ENCODE data around the gene MYB. TPM values are rescaled to one million over a fixed set of nuclear protein-coding genes. Genes with fewer than 3 reads are reported as not detected.
A peak's percentile ranks its signal among the peaks of the same experiment; 100 is the strongest.
"Not testable (repeated sequence)": the region's sequence is repeated elsewhere in the genome, so short reads cannot be mapped to it uniquely, and the experiment has no call there.

Gene MYB
- total RNA-seq, 1 donor from 2014 or later = 2.0 TPM

DNA sequence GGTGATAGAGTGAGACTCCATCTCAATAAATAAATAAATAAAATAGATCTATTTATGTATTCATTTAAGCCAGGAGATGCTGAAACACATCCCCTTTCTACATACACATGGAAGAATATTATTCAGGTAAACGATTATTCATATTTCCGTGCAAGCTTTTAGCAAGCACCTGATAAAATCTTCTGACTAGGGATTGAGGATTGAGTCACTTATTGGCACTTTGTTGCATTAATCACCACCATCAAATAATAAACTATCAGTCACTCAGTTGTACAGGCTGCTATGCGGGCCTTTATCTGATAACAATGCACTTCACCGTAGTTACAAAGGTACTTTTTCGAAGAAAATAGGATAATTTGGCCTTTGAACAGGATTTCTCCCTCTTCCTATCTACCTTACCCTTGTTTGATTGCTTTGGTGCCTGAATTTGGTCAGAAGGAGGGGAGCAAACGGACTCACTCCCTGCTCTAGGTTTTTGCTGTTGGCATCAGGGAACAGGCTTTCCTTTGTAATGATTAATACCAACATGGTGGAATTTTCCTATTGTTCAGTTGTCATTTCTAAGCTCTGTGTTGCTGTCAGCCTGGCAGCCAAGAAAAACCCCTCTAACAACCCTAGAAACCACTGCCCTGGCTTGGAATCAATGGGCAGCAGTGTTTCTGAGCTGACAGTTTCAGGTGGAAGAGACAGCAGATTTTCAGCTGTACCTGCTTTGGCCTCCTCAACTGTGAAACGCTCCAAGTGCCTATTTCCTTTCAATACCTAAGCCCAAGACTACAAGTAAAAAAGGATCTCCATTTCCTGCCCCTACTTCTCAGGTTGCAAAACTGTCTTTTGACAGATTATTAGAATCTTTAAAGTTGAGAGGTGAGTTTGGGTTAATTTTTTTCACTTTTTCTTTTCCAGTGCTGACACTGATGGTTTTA lies 63.0 kb downstream of the MYB start:
- ATAC-seq = no peak
- H3K27me3 ChIP-seq = no peaks in the 10 kb centered on the region
- TF ChIP-seq, protein P1, sequence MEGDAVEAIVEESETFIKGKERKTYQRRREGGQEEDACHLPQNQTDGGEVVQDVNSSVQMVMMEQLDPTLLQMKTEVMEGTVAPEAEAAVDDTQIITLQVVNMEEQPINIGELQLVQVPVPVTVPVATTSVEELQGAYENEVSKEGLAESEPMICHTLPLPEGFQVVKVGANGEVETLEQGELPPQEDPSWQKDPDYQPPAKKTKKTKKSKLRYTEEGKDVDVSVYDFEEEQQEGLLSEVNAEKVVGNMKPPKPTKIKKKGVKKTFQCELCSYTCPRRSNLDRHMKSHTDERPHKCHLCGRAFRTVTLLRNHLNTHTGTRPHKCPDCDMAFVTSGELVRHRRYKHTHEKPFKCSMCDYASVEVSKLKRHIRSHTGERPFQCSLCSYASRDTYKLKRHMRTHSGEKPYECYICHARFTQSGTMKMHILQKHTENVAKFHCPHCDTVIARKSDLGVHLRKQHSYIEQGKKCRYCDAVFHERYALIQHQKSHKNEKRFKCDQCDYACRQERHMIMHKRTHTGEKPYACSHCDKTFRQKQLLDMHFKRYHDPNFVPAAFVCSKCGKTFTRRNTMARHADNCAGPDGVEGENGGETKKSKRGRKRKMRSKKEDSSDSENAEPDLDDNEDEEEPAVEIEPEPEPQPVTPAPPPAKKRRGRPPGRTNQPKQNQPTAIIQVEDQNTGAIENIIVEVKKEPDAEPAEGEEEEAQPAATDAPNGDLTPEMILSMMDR (IDR thresholded peaks at IDR 0.05) = no peak
- intact Hi-C loops (cut with DNase I) = no loop called here
- no peak overlapping the region for H3K27ac ChIP-seq
- no peaks in the 10 kb centered on the region for H3K36me3 ChIP-seq
- H3K9me3 ChIP-seq = no peaks in the 10 kb centered on the region
- H3K4me3 ChIP-seq = no peak overlapping the region
- no peaks in the 10 kb centered on the region for H3K4me1 ChIP-seq
- no peak for DNase-seq

DNA sequence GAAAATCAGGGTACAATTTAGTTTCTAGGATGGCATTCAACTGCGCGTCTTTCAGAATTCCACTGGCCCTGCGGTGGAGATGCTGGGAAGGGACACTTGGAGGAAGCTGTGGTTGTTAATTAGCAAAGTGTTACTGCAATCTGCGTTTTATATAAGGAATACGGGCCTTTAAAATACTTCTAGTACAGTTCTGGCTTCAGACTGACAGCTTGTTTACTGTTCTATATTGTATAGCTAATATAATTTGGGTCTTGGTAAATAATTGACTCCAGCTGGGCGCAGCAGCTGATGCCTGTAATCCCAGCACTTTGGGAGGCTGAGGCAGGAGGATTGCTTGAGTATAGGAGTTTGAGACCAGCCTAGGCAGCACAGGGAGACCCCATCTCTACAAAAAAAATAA lies 63.7 kb downstream of the MYB start:
- ATAC-seq (no peak), DNase-seq (no peak)
- no peak overlapping the region for H3K27ac ChIP-seq
- H3K9me3 ChIP-seq = no peaks in the 10 kb centered on the region
- intact Hi-C loops (cut with DNase I) = no loop called here
- H3K36me3 ChIP-seq = no peaks in the 10 kb centered on the region
- TF ChIP-seq, protein P1 (IDR thresholded peaks at IDR 0.05) = no peak
- H3K4me1 ChIP-seq = no peaks in the 10 kb centered on the region
- H3K4me3 ChIP-seq = no peak overlapping the region
- H3K27me3 ChIP-seq = no peaks in the 10 kb centered on the region

DNA sequence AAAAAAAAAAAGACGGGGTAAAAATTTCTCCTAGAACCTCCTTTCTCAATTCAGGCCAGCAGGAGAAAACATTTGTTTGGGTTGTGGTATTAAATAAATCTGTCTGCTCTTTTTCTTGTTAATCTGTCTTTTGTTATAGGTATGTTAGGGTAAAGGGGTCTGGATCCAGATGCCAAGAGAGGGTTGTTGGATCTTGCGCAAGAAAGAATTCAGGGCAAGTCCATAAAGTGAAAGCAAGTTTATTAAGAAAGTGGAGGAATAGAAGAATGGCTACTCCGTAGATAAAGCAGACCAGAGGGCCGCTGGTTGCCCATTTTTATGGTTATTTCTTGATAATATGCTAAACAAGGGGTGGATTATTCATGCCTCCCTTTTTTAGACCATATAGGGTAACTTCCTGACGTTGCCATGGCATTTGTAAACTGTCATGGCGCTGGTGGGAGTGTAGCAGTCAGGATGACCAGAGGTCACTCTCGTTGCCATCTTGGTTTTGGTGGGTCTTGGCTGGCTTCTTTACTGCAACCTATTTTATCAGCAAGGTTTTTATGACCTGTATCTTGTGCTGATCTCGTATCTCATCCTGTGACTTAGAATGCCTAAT lies 65.4 kb downstream of the MYB start:
- H3K4me1 ChIP-seq; H3K27me3 ChIP-seq; H3K27ac ChIP-seq; H3K4me3 ChIP-seq; H3K36me3 ChIP-seq; intact Hi-C loops (cut with DNase I); DNase-seq; H3K9me3 ChIP-seq; ATAC-seq: not testable (repeated sequence)

DNA sequence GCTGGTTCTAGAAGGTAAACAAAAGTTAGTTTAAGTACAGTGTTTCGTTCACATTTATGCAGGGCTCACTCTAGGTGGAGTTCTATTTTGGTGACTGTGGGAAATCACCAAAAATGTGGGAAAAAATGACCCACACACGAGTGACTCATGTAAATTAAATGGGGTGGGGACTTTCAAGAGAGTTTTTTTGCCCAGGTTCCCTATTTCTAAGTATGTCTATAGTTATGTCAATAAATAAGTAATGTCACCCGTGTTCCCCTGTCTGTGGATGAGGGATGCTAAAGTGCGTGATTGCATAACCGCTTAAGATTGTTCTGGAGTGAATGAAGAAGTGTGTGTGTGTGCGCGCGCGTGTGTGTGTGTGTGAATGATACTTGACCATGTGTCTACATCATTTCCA lies 69.1 kb downstream of the MYB start:
- no peak overlapping the region for H3K4me3 ChIP-seq
- TF ChIP-seq, protein P1 (IDR thresholded peaks at IDR 0.05) = no peak
- intact Hi-C loops (cut with DNase I) = no loop called here
- H3K4me1 ChIP-seq = no peaks in the 10 kb centered on the region
- ATAC-seq (peak; percentile 42), DNase-seq (no peak)
- no peaks in the 10 kb centered on the region for H3K9me3 ChIP-seq
- H3K36me3 ChIP-seq = no peaks in the 10 kb centered on the region
- no peak overlapping the region for H3K27ac ChIP-seq
- H3K27me3 ChIP-seq = no peaks in the 10 kb centered on the region

DNA sequence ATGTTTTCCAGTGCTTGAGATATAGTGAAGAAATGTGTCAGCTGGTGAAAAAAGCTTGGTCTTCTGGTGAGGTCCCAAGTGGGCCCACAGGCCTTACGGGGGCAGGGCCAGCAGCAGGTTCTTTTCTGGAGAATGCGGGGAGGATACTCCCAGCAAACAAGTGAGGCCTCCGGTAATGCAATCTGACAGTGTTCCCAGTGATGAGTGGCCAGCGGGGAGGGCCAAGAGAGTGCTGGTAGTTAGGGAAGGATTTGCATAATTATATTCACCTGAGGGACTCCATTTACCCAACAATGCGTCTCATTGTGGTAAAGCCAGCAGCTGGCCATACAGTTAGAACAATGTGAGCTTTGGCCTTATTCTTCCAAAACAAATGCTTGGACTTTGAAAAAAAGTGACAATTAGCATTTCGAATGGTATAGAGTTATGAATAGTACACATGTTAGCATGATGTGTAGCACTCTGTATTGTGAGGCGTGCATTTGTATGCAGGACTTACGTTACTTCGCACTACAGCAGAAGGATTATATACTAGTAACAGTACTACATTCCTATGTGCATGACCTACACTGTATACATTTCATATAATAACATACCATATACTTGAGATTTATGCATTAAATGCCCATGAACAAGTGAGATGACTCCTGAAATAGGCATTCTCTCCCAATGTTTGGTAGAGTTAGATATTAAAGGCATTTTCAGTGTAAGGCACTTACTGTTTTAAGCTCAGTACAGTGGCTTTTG lies 69.8 kb downstream of the MYB start:
- ATAC-seq (peak; percentile 20), DNase-seq (no peak)
- no peaks in the 10 kb centered on the region for H3K27me3 ChIP-seq
- intact Hi-C loops (cut with DNase I) = no loop called here
- H3K4me1 ChIP-seq = no peaks in the 10 kb centered on the region
- TF ChIP-seq, protein P1 (IDR thresholded peaks at IDR 0.05) = no peak
- H3K27ac ChIP-seq = no peak overlapping the region
- no peak overlapping the region for H3K4me3 ChIP-seq
- no peaks in the 10 kb centered on the region for H3K9me3 ChIP-seq
- no peaks in the 10 kb centered on the region for H3K36me3 ChIP-seq

Data from upper lobe of right lung (tissue), 1 donor.